Calu3 (cell line): ENCODE measurements around the gene HEBP1. TPM values are rescaled to one million over a fixed set of nuclear protein-coding genes. Genes with fewer than 3 reads are reported as not detected.

Experiments
- BruUV-seq: library from RNA; stranded (reverse); fragments of 400-500 nt; replicated peaks from 2 replicates; lab custom pipeline; 2021; lab: Mats Ljungman, UMichigan
- CTCF ChIA-PET: fragments of 300-600 bp; sonication (Branson Sonifier 250); formaldehyde crosslinking; loops from one replicate; lab custom pipeline; 2022; ENCODE audit warnings: antibody characterized with exemption; lab: Charles Lee
- DNase-seq: peaks from one replicate; pipeline ENCODE4 v3.0.0; 2022
- H3K27ac Mint-ChIP-seq: one replicate; pipeline ENCODE4 v1.8.0; 2022; ENCODE audit warnings: mixed read lengths; ENCODE audit not compliant: unreplicated experiment
- H3K27me3 Mint-ChIP-seq: one replicate; pipeline ENCODE4 v1.8.0; 2022; ENCODE audit warnings: mixed read lengths; ENCODE audit not compliant: unreplicated experiment
- H3K36me3 Mint-ChIP-seq: one replicate; pipeline ENCODE4 v1.8.0; 2022; ENCODE audit warnings: mild to moderate bottlenecking, moderate library complexity, mixed read lengths; ENCODE audit not compliant: insufficient read depth, unreplicated experiment
- H3K4me1 Mint-ChIP-seq: one replicate; pipeline ENCODE4 v1.8.0; 2022; ENCODE audit warnings: mild to moderate bottlenecking, low read depth, mixed read lengths; ENCODE audit not compliant: unreplicated experiment
- H3K4me3 Mint-ChIP-seq: one replicate; pipeline ENCODE4 v1.8.0; 2022; ENCODE audit warnings: mild to moderate bottlenecking, low read depth, moderate library complexity, mixed read lengths; ENCODE audit not compliant: unreplicated experiment
- H3K9me3 Mint-ChIP-seq: one replicate; pipeline ENCODE4 v1.8.0; 2022; ENCODE audit warnings: low read depth, mixed read lengths; ENCODE audit not compliant: unreplicated experiment
- intact Hi-C: fragments of 100-400 bp; cut with micrococcal nuclease; formaldehyde crosslinking; loops from one replicate; pipeline ENCODE4 v1.10.0; 2022; ENCODE audit not compliant: unreplicated experiment
- total RNA-seq: library from RNA; stranded (reverse); gene quantifications from 2 replicates; pipeline ENCODE4 v1.2.3, GENCODE V29; 2022
- TF ChIP-seq, protein P1 (sequence below): fragments of 200-600 bp; IDR thresholded peaks from one replicate; pipeline ENCODE4 v1.8.0; 2022; ENCODE audit warnings: antibody characterized with exemption; ENCODE audit not compliant: unreplicated experiment

HEBP1 gene
- total RNA-seq, 1 experiment from 2014 or later: 10.6 TPM

- Mint-ChIP-seq H3K27me3 (no peaks in the 10 kb centered on the region), H3K4me3 (no peak overlapping the region), H3K4me1 (peaks cover 14% of the 10 kb centered on the region), H3K9me3 (no peaks in the 10 kb centered on the region), H3K27ac (no peak overlapping the region), H3K36me3 (no peaks in the 10 kb centered on the region)
- BruUV-seq: no TSS peak
- CTCF ChIA-PET: interaction anchor here (0.7 kb wide), 1 partner anchor 266 kb away, joined by 4 read pairs; no protein-coding TSS in a partner anchor
- intact Hi-C loops: no loop called here
- no peak for DNase-seq
- TF ChIP-seq, protein P1, sequence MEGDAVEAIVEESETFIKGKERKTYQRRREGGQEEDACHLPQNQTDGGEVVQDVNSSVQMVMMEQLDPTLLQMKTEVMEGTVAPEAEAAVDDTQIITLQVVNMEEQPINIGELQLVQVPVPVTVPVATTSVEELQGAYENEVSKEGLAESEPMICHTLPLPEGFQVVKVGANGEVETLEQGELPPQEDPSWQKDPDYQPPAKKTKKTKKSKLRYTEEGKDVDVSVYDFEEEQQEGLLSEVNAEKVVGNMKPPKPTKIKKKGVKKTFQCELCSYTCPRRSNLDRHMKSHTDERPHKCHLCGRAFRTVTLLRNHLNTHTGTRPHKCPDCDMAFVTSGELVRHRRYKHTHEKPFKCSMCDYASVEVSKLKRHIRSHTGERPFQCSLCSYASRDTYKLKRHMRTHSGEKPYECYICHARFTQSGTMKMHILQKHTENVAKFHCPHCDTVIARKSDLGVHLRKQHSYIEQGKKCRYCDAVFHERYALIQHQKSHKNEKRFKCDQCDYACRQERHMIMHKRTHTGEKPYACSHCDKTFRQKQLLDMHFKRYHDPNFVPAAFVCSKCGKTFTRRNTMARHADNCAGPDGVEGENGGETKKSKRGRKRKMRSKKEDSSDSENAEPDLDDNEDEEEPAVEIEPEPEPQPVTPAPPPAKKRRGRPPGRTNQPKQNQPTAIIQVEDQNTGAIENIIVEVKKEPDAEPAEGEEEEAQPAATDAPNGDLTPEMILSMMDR: no peak
Measured at GRCh38 chr12:12990700-12991468, 9.2 kb downstream of the HEBP1 start.

DNA sequence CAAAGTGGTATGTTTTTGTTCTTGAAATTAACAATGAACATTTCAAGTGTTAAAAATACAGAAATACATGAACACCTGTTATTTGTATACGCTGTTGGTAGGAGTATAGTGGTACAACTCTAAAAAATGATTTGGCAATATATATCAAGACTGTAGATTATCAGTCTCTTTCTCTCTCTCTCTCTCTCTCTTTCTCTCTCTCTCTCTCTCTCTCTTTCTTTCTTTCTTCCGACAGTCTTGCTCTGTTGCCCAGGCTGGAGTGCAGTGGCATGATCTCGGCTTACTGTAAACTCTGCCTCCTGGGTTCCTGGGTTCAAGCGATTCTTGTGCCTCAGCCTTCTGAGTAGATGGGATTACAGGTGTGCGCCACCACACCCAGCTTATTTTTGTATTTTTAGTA lies 12.6 kb downstream of the HEBP1 start:
- no peak overlapping the region for H3K27ac Mint-ChIP-seq
- no peaks in the 10 kb centered on the region for H3K27me3 Mint-ChIP-seq
- CTCF ChIA-PET: no interaction called here
- no TSS peak for BruUV-seq
- H3K36me3 Mint-ChIP-seq: no peaks in the 10 kb centered on the region
- intact Hi-C loops: loop anchor here (2.0 kb wide), 1 partner anchor 221 kb away; no protein-coding TSS in a partner anchor
- DNase-seq: no peak
- peaks cover 14% of the 10 kb centered on the region for H3K4me1 Mint-ChIP-seq
- H3K9me3 Mint-ChIP-seq: no peaks in the 10 kb centered on the region
- H3K4me3 Mint-ChIP-seq: no peak overlapping the region
- TF ChIP-seq, protein P1: no peak

DNA sequence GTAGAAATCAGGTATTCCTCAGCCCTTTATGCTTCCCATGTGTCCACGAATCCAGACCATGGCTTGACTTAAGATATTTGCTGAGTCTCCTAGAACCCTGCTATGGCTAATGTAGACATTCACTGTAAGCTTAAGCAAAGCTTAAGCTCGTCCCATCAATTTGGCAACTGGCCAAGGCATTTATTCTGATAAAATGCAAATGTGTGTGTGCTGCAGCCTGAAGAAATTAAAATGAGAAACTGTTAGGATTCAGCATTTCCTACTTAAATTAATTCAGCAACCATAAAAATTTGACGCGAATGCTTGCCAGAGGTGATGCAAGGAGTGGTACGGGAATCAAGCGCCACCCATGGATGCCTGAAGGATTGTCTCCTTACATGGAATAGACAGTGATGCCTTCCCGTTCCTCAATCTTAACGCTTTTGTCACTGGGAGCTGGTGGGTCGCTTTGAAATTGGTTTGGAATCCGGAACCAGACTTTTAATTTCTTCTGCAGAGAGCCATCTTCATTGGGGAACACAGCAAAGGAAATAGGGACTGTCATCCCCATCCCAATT lies 13.2 kb downstream of the HEBP1 start:
- no TSS peak for BruUV-seq
- Mint-ChIP-seq H3K27ac (no peak overlapping the region), H3K9me3 (no peaks in the 10 kb centered on the region), H3K4me1 (peaks cover 14% of the 10 kb centered on the region), H3K27me3 (no peaks in the 10 kb centered on the region), H3K36me3 (no peaks in the 10 kb centered on the region), H3K4me3 (no peak overlapping the region)
- CTCF ChIA-PET: interaction anchor here (0.8 to 1.1 kb wide), 2 partner anchors 221 to 225 kb away, joined by 4 to 6 read pairs; no protein-coding TSS in a partner anchor
- TF ChIP-seq, protein P1: no peak
- intact Hi-C loops: loop anchor here (2.0 kb wide), 1 partner anchor 222 kb away; no protein-coding TSS in a partner anchor
- no peak for DNase-seq

DNA sequence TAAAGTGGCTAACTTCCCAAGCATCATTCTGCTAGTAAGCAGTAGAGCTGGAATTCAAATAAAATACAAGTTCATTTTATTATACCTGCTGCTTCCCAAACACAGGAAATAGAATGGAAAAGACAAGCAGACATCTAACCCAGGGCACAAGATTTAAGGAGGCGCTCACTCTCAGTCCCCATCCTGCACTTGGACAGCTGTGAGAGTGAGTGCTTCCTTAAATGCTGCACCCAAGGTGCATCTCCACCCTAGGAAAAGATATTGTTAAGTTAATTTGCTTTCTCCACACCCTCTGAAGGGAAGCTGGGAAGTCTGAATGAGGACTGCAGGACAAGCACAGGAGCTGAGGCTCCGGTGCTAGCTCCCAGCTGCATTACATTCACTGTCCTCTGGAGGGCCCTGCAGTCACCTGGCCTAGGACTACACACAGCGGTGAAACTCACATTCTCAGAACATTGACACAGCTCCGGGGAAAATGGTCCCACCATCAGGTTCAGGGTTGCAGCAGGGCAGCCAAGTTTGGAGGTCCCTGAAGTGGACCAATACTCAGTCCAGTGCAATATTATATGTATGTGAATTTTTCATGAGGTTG lies 14.2 kb downstream of the HEBP1 start:
- peak; percentile 22 for DNase-seq
- CTCF ChIA-PET: interaction anchor here (0.8 to 1.8 kb wide), 3 partner anchors 10 to 226 kb away, joined by 4 to 6 read pairs (median 4); no protein-coding TSS in a partner anchor
- H3K27me3 Mint-ChIP-seq: no peaks in the 10 kb centered on the region
- peaks cover 5% of the 10 kb centered on the region for H3K4me1 Mint-ChIP-seq
- H3K9me3 Mint-ChIP-seq: no peaks in the 10 kb centered on the region
- intact Hi-C loops: loop anchor here (2.0 kb wide), 1 partner anchor 223 kb away; no protein-coding TSS in a partner anchor
- no TSS peak for BruUV-seq
- no peak overlapping the region for H3K27ac Mint-ChIP-seq
- no peak overlapping the region for H3K4me3 Mint-ChIP-seq
- TF ChIP-seq, protein P1: peak; percentile 29
- no peaks in the 10 kb centered on the region for H3K36me3 Mint-ChIP-seq
